Muscle of arm (tissue), 12 donors: Measurements from ENCODE around the gene NDST3. TPM values are rescaled to one million over a fixed set of nuclear protein-coding genes. Genes with fewer than 3 reads are reported as not detected.
"Not testable (repeated sequence)": the region's sequence is repeated elsewhere in the genome, so short reads cannot be mapped to it uniquely, and the experiment has no call there.

Experiments used
- DNase-seq: peaks from one replicate; pipeline ENCODE4 v3.0.0-alpha.2; 2013
- polyA plus RNA-seq, 12 donors: library from polyadenylated mRNA; unstranded; fragments of 120-200 nt; gene quantifications; one replicate each; pipeline ENCODE4 v1.2.1, GENCODE V29; 2013; ENCODE audit not compliant: insufficient read length in 12 of 12

NDST3 gene
- polyA plus RNA-seq, 12 donors, result 0.04 to 0.68 (median 0.09) TPM; not detected in 5

GRCh38 chr4:118268780-118269179 is 234.5 kb downstream of the NDST3 start:
- no peak for DNase-seq

GRCh38 chr4:118270492-118270891 is 236.2 kb downstream of the NDST3 start:
- DNase-seq, result peak; percentile 39

DNA sequence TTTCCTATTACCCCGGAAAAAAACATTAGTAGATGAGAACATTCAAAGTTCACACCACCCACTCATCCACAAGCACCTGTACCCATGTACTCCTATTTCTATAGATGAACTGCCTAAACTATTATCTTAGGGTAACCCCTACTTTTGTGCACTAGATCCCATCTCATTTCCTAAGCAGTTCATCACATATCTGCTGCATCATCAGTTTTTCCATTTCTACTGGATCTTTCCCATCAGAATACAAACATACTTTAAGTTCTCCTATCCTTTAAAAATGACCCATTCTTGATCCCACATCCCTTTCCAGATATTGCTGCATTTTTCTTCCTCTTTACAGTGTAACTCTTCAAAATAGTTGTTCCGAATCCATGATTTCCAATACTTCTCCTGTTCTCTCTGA is 237.5 kb downstream of the NDST3 start:
- no peak for DNase-seq

GRCh38 chr4:118273642-118274041 is 239.4 kb downstream of the NDST3 start:
- DNase-seq, result no peak

- DNase-seq, result no peak
These were observed 242.3 kb downstream of the NDST3 start for GRCh38 chr4:118276580-118276979.

DNA sequence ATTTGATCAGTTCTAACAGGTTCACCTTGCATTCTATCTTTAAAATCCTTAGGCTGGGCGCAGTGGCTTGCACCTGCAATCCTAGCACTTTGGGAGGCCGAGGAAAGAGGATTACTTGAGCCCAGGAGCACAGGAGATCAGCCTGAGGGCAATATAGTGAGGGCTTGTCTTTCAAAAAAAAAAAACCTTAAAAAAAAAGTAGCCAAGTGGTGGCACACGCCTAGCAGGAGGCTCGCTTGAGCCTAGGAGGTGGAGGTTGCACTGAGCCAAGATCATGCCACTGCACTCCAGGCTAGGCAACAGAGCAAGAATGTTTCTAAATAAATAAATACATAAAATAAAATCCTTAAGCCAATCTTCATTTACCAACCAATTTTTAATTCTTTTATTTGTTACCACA is 243.0 kb downstream of the NDST3 start:
- DNase-seq, result no peak

DNA sequence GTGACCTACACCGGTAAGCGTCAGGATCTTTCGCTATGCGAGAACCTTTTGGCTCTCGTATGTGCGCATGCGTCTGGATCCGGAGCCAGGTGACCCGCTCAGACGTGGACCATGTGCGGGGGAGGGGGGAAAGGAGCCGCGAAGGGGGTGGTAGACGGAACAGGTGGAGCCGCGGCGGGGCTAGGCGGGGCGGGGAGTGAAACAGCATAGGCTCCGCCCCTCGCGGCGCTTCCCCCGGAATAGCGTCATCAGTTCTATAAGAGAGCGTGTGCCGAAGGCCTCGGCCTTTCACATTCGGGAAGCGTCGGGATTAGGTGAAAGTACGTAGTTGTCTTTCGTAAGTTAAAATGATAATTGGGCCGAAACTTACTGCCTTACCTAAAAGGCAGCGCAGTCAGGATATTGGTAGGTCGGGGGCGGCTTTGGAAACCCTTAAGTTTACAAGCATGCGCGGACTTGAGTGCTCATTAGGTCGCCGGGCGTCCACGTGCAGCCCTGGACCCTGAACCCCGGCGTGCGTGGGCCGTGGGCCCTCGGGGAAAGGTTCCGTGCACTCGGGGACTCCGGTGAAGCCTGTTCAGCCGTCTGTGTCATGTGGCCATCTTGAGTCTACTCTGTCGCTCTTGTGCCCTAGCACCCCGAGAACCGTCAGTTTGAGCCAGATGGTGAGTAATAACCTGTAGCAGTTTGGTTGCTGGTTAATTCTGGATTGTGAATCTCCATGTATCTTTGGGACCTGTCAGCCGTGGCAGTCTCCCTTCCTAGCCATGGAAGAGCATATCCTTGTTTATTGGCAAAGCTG is 244.4 kb downstream of the NDST3 start:
- peak; percentile 94 for DNase-seq

DNA sequence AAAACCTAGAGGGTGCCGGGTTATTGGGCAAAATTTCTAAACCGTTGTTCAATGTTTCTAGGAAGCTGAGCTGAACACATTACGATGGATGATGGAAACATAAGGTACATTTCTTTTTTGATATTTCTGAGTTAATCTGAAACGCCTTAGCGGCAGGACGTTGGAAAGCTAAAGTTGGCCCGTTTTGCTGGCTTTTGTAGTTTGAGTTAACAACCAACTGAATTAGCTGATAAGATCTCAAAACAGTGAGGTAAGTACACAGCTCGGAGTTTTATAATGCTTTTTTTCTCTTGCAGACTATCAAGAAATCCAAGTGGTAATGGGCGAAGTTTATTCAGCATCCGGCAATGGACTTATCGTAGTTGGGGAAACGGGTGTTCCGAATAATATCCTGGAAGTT is 245.0 kb downstream of the NDST3 start:
- DNase-seq, result no peak

GRCh38 chr4:118279920-118280432 is 245.7 kb downstream of the NDST3 start:
- DNase-seq, result no peak

DNA sequence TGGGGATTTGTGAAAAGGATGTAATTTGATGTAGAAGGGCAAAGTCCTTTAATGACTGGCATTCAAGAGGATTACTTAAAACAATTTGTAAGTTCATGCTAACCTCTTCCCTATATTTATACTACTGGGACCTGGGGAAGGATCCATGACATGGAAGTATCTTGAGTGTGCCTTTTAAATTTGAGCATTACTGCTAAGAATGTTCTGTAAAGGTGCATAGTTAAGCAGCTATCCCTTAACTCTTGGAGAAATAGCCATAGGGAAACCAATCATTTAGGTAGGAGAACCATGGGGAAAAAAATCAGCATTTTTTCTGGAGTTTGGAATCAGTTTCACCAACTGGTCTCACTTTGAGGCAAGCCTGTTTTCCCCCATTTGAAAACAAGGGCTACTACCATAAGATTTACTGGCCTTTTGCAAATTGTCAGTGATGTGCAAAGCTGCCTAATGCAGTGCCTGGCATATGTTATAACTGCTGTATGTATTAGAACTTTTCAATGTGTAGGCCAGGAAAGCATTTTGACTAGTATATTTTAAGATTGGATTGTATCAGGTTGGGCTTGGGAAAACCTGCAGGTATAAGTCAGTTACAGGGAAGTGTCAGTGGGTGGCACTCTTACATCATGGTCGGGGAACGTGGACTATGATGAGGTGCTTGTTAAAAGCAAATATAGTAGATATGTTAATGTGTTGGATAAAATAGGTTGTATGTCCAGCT is 246.4 kb downstream of the NDST3 start:
- peak; percentile 60 for DNase-seq

GRCh38 chr4:118281611-118282442 is 247.5 kb downstream of the NDST3 start:
- no peak for DNase-seq

GRCh38 chr4:118282692-118283091 is 248.4 kb downstream of the NDST3 start:
- DNase-seq, result no peak

DNA sequence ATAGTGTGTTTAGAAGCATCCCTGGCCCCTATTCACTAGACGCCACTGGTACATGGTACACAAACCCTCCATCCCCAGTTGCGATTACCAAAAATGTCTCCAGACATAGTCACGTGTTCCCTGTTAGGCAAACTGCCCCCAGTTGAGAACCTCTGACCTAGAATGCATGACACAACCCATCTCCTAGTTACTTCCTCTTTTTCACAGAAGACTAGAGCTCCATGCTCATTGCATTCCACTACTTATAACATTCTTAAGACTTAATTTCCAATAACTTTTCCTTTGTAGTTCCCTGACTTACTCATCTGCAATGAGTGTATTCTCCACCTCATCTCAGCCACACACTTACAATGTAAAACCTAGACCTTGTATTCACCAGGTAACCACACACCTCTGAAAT is 249.9 kb downstream of the NDST3 start:
- DNase-seq, result no peak

GRCh38 chr4:118285931-118286330 is 251.6 kb downstream of the NDST3 start:
- no peak for DNase-seq

DNA sequence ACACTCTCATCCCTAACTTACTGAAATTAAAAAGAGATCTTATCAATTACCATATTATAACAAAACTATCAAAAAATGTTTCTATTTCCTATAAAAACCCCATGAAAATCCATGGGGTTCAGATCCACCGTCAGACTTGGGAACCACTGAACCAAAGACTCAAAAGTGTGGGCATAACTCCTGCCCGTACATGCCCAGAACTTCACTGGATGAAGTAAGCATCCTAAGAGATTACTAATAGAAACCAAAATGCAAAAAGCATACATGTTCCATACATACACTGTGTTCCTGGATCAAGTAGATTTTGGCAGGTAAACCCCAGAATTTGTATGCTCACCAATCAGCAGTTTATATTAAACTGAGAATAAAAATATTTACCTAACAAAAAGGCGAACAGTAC is 252.4 kb downstream of the NDST3 start:
- DNase-seq, result no peak

- peak; percentile 31 for DNase-seq
These were observed 253.6 kb downstream of the NDST3 start for GRCh38 chr4:118287711-118288451.

DNA sequence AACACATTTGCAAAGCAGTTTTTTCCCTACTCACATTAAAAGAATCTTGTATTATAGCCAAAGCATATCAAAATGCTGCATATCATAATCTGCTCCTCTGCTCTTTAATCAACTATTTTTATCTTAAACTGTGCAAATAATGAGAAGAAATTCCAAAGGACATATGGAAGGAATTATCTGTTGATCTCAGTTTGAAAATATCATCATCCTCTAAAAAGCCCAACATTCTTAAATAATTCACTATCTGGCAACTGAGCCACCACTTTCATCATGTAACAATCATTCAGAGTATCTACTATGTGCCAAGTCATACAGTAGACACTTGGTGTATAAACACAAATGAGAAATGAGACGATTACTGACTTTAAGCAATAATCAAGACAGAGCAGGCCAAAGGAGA is 255.5 kb downstream of the NDST3 start:
- peak; percentile 65 for DNase-seq

- DNase-seq, result no peak
These were observed 256.7 kb downstream of the NDST3 start for GRCh38 chr4:118290951-118291350.

GRCh38 chr4:118296729-118297128 is 262.4 kb downstream of the NDST3 start:
- no peak for DNase-seq

- DNase-seq, result not testable (repeated sequence)
These were observed 265.3 kb downstream of the NDST3 start for GRCh38 chr4:118299619-118300018.

- no peak for DNase-seq
These were observed 273.4 kb downstream of the NDST3 start for GRCh38 chr4:118307643-118308042.
